H9 (cell line): ENCODE measurements around the gene ANKRD28. TPM values are rescaled to one million over a fixed set of nuclear protein-coding genes. Genes with fewer than 3 reads are reported as not detected.

Source experiments
- DNase-seq: peaks from one replicate; pipeline ENCODE4 v3.0.0-alpha.2; 2017
- H2AFZ ChIP-seq: one replicate; pipeline ENCODE4 v1.6.1; 2013; ENCODE audit warnings: mild to moderate bottlenecking, low read length, control low read depth, moderate library complexity
- H2AK5ac ChIP-seq: 2 replicates; pipeline ENCODE4 v1.6.1; 2013; ENCODE audit warnings: low read length, control low read depth, mixed read lengths; ENCODE audit not compliant: insufficient read length
- H2BK120ac ChIP-seq: one replicate; pipeline ENCODE4 v1.6.1; 2013; ENCODE audit warnings: low read depth, mild to moderate bottlenecking, low read length, control low read depth, inconsistent platforms; ENCODE audit not compliant: poor library complexity, severe bottlenecking
- H2BK12ac ChIP-seq: 2 replicates; pipeline ENCODE4 v1.6.1; 2013; ENCODE audit warnings: low read length, control low read depth, mixed read lengths, low read depth; ENCODE audit not compliant: insufficient read length
- H2BK15ac ChIP-seq: 2 replicates; pipeline ENCODE4 v1.6.1; 2013; ENCODE audit warnings: low read depth, low read length, control low read depth
- H2BK20ac ChIP-seq: one replicate; pipeline ENCODE4 v1.6.1; 2013; ENCODE audit warnings: low read depth, mild to moderate bottlenecking, low read length, control low read depth, inconsistent platforms; ENCODE audit not compliant: poor library complexity, severe bottlenecking
- H2BK5ac ChIP-seq: 2 replicates; pipeline ENCODE4 v1.6.1; 2013; ENCODE audit warnings: low read length, control low read depth, mixed read lengths; ENCODE audit not compliant: insufficient read length
- H3K14ac ChIP-seq: 2 replicates; pipeline ENCODE4 v1.6.1; 2013; ENCODE audit warnings: low read length, control low read depth; ENCODE audit not compliant: insufficient read depth
- H3K18ac ChIP-seq: 2 replicates; pipeline ENCODE4 v1.6.1; 2013; ENCODE audit warnings: low read depth, mild to moderate bottlenecking, mixed read lengths, low read length, control low read depth; ENCODE audit not compliant: insufficient read length
- H3K23ac ChIP-seq: 2 replicates; pipeline ENCODE4 v1.6.1; 2013; ENCODE audit warnings: low read length, control low read depth, mixed read lengths, low read depth; ENCODE audit not compliant: insufficient read length
- H3K23me2 ChIP-seq: 2 replicates; pipeline ENCODE4 v1.6.1; 2013; ENCODE audit warnings: low read depth, mild to moderate bottlenecking, mixed read lengths, low read length, control low read depth; ENCODE audit not compliant: insufficient read length, poor library complexity, severe bottlenecking
- H3K27ac ChIP-seq: 2 replicates; pipeline ENCODE4 v1.5.1; 2013; ENCODE audit warnings: low read length, control low read depth, mixed read lengths, low read depth; ENCODE audit not compliant: insufficient read length
- H3K27me3 ChIP-seq: 2 replicates; pipeline ENCODE4 v1.6.1; 2013; ENCODE audit warnings: low read length, control low read depth, inconsistent platforms; ENCODE audit not compliant: insufficient read depth
- H3K4ac ChIP-seq: 2 replicates; pipeline ENCODE4 v1.6.1; 2013; ENCODE audit warnings: low read depth, mild to moderate bottlenecking, control low read depth, inconsistent platforms, low read length, moderate library complexity
- H3K4me1 ChIP-seq: 2 replicates; pipeline ENCODE4 v1.6.1; 2013; ENCODE audit warnings: low read length, control low read depth, inconsistent platforms; ENCODE audit not compliant: insufficient read depth
- H3K4me2 ChIP-seq: 2 replicates; pipeline ENCODE4 v1.6.1; 2013; ENCODE audit warnings: low read length, control low read depth, mixed read lengths; ENCODE audit not compliant: insufficient read length, insufficient read depth
- H3K56ac ChIP-seq: 2 replicates; pipeline ENCODE4 v1.6.1; 2013; ENCODE audit warnings: low read depth, mild to moderate bottlenecking, mixed read lengths, low read length, control low read depth; ENCODE audit not compliant: insufficient read length
- H3K79me1 ChIP-seq: 2 replicates; pipeline ENCODE4 v1.6.1; 2013; ENCODE audit warnings: low read depth, mild to moderate bottlenecking, moderate library complexity, low read length, control low read depth, inconsistent platforms; ENCODE audit not compliant: insufficient read depth, poor library complexity, severe bottlenecking
- H3K79me2 ChIP-seq: 2 replicates; pipeline ENCODE4 v1.6.1; 2013; ENCODE audit warnings: low read length, control low read depth, inconsistent platforms; ENCODE audit not compliant: insufficient read depth
- H3K9ac ChIP-seq: 2 replicates; pipeline ENCODE4 v1.6.1; 2013; ENCODE audit warnings: low read length, control low read depth, mixed read lengths; ENCODE audit not compliant: insufficient read length; ENCODE audit errors: extremely low read depth
- H3K9me3 ChIP-seq: one replicate; pipeline ENCODE4 v1.6.1; 2013; ENCODE audit warnings: low read depth, low read length, inconsistent platforms; ENCODE audit not compliant: control insufficient read depth
- H3T11ph ChIP-seq: one replicate; pipeline ENCODE4 v1.6.1; 2013; ENCODE audit warnings: mild to moderate bottlenecking, low read length, control low read depth, inconsistent platforms
- H4K20me1 ChIP-seq: one replicate; pipeline ENCODE4 v1.6.1; 2013; ENCODE audit not compliant: control insufficient read depth, insufficient read length, insufficient read depth
- H4K5ac ChIP-seq: 2 replicates; pipeline ENCODE4 v1.6.1; 2013; ENCODE audit warnings: low read depth, mild to moderate bottlenecking, mixed read lengths, low read length, control low read depth; ENCODE audit not compliant: insufficient read length
- H4K8ac ChIP-seq: replicated peaks from 2 replicates; pipeline ENCODE4 v1.6.1; 2013; ENCODE audit warnings: low read length, control low read depth, mixed read lengths, low read depth; ENCODE audit not compliant: insufficient read length
- H4K91ac ChIP-seq: 2 replicates; pipeline ENCODE4 v1.6.1; 2013; ENCODE audit warnings: low read depth, mild to moderate bottlenecking, moderate library complexity, mixed read lengths, low read length, control low read depth; ENCODE audit not compliant: insufficient read length
- H3K27ac Mint-ChIP-seq, 3 experiments: 2 replicates in 2 of 3; 3 replicates in 1 of 3; pipeline ENCODE4 v1.8.0; 2020 to 2021; ENCODE audit warnings: mixed read lengths in 3 of 3, mild to moderate bottlenecking in 1 of 3, moderate library complexity in 1 of 3
- H3K27me3 Mint-ChIP-seq: 2 replicates; pipeline ENCODE4 v1.8.0; 2021; ENCODE audit warnings: low read depth, mild to moderate bottlenecking, moderate library complexity, mixed read lengths
- H3K36me3 Mint-ChIP-seq, 3 experiments: 2 replicates in 2 of 3; 3 replicates in 1 of 3; pipeline ENCODE4 v1.8.0; 2020 to 2021; ENCODE audit warnings: low read depth in 3 of 3, mixed read lengths in 3 of 3; ENCODE audit not compliant: insufficient read depth in 1 of 3
- H3K4me1 Mint-ChIP-seq, 2 experiments: 2 replicates each; pipeline ENCODE4 v1.8.0; 2020; ENCODE audit warnings: mixed read lengths in 2 of 2
- H3K4me3 Mint-ChIP-seq, 2 experiments: 2 replicates in 1 of 2; 3 replicates in 1 of 2; pipeline ENCODE4 v1.8.0; 2020 to 2021; ENCODE audit warnings: mild to moderate bottlenecking in 2 of 2, mixed read lengths in 2 of 2, moderate library complexity in 1 of 2
- H3K9me3 Mint-ChIP-seq, 2 experiments: 2 replicates in 1 of 2; 3 replicates in 1 of 2; pipeline ENCODE4 v1.8.0; 2020; ENCODE audit warnings: mild to moderate bottlenecking in 2 of 2, mixed read lengths in 2 of 2, moderate library complexity in 1 of 2
- WGBS: extraction: QIAGEN DNeasy Blood & Tissue Kit; methylation state at CpG from one replicate; pipeline ENCODE4 v1.1.7; 2013; ENCODE audit warnings: missing lambda C conversion rate, low lambda C conversion rate, mixed read lengths; ENCODE audit not compliant: insufficient read length; ENCODE audit errors: extremely low coverage; 5-methylcytosine and 5-hydroxymethylcytosine counted together
- total RNA-seq: library from RNA; stranded (reverse); gene quantifications from 2 replicates; pipeline ENCODE4 v1.2.1, GENCODE V29; 2021
- TF ChIP-seq, protein P1 (sequence below): fragments of 200-600 bp; sonication (generic); conservative IDR thresholded peaks from 3 replicates; pipeline ENCODE4 v1.8.0; 2021; ENCODE audit warnings: antibody characterized with exemption, mild to moderate bottlenecking

Gene ANKRD28
- total RNA-seq, 1 experiment from 2014 or later = 59.0 TPM

DNA sequence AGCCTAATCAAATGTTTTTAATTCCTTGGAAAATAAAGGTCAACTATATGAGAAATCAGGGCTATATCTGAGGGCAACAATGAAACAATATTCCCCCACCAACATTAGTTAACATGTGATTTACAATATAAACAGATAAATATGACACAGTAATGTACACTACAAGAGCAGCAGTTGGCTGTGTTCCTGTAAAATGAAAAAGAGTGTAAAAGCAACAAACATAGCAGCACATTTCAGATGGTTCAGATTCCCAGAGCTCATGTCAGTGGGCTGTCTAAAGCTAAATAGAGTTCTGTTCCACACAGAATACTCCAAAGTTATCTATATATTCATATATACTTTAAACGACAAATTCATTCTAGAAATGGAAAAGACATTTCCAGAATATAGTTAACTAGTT, 42.6 kb downstream of the ANKRD28 start:
- Histone ChIP-seq H2BK5ac (no peak overlapping the region), H2BK20ac (no peak overlapping the region), H3K23ac (no peak overlapping the region), H3K14ac (no peak overlapping the region), H4K20me1 (no peaks in the 10 kb centered on the region), H2AK5ac (no peak overlapping the region), H3K27me3 (no peaks in the 10 kb centered on the region), H4K8ac (no peak overlapping the region), H3K4ac (no peak overlapping the region), H3T11ph (no peak overlapping the region), H2BK120ac (no peak overlapping the region), H4K91ac (no peak overlapping the region), H3K79me2 (no peaks in the 10 kb centered on the region), H4K5ac (no peak overlapping the region), H3K23me2 (no peaks in the 10 kb centered on the region), H3K27ac (no peak overlapping the region), H3K9me3 (no peaks in the 10 kb centered on the region), H3K4me1 (peaks cover 15% of the 10 kb centered on the region; the same call in 1 of the 2 replicates), H2AFZ (no peak overlapping the region), H3K4me2 (no peak overlapping the region), H3K9ac (no peak overlapping the region), H3K56ac (no peak overlapping the region), H3K18ac (no peak overlapping the region), H2BK12ac (no peak overlapping the region), H3K79me1 (no peaks in the 10 kb centered on the region), H2BK15ac (no peak overlapping the region)
- H3K36me3 Mint-ChIP-seq = peaks cover 5 to 8% (median 5%) of the 10 kb centered on the region in 3 experiments; a peak in 4 of 7 replicates
- peaks cover 50 to 64% of the 10 kb centered on the region in 2 experiments for H3K4me1 Mint-ChIP-seq
- H3K9me3 Mint-ChIP-seq = no peaks in the 10 kb centered on the region
- no peak for DNase-seq
- peak overlapping the region in 1 of 3 experiments; percentile 41; a peak in 2 of 7 replicates for H3K27ac Mint-ChIP-seq
- TF ChIP-seq, protein P1, sequence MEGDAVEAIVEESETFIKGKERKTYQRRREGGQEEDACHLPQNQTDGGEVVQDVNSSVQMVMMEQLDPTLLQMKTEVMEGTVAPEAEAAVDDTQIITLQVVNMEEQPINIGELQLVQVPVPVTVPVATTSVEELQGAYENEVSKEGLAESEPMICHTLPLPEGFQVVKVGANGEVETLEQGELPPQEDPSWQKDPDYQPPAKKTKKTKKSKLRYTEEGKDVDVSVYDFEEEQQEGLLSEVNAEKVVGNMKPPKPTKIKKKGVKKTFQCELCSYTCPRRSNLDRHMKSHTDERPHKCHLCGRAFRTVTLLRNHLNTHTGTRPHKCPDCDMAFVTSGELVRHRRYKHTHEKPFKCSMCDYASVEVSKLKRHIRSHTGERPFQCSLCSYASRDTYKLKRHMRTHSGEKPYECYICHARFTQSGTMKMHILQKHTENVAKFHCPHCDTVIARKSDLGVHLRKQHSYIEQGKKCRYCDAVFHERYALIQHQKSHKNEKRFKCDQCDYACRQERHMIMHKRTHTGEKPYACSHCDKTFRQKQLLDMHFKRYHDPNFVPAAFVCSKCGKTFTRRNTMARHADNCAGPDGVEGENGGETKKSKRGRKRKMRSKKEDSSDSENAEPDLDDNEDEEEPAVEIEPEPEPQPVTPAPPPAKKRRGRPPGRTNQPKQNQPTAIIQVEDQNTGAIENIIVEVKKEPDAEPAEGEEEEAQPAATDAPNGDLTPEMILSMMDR = no peak
- H3K4me3 Mint-ChIP-seq = no peak overlapping the region
- H3K27me3 Mint-ChIP-seq = no peaks in the 10 kb centered on the region
- no CpG with 5 or more reads among the region's 1 CpG for WGBS
